Thymus (tissue), 11 donors: ENCODE measurements around the gene S100A16. TPM values are rescaled to one million over a fixed set of nuclear protein-coding genes. Genes with fewer than 3 reads are reported as not detected.
"Not testable (repeated sequence)": the region's sequence is repeated elsewhere in the genome, so short reads cannot be mapped to it uniquely, and the experiment has no call there.

Experiments used
- DNase-seq, 9 donors: peaks; one replicate each; pipeline ENCODE4 v3.0.0-alpha.2; 2013; ENCODE audit warnings: low spot score in 9 of 9, low read depth in 6 of 9, missing footprints in 1 of 9
- H3K27ac ChIP-seq, 2 donors: one replicate each; pipeline ENCODE4 v1.5.1; 2013; ENCODE audit warnings: control low read depth in 1 of 2, low read depth in 1 of 2, low read length in 1 of 2, mild to moderate bottlenecking in 1 of 2, moderate library complexity in 1 of 2
- H3K27me3 ChIP-seq, 2 donors: one replicate each; pipeline ENCODE4 v1.5.1; 2013; ENCODE audit warnings: low read length in 1 of 2; ENCODE audit not compliant: control insufficient read depth in 2 of 2, insufficient read depth in 1 of 2
- H3K36me3 ChIP-seq, 2 donors: one replicate each; pipeline ENCODE4 v1.5.1; 2013; ENCODE audit warnings: low read length in 1 of 2, mild to moderate bottlenecking in 1 of 2, moderate library complexity in 1 of 2; ENCODE audit not compliant: control insufficient read depth in 2 of 2, insufficient read depth in 2 of 2
- H3K4me1 ChIP-seq, 2 donors: one replicate each; pipeline ENCODE4 v1.5.1; 2013; ENCODE audit warnings: low read length in 2 of 2; ENCODE audit not compliant: control insufficient read depth in 2 of 2, insufficient read depth in 2 of 2
- H3K4me3 ChIP-seq, 2 donors: one replicate each; pipeline ENCODE4 v1.5.1; 2013; ENCODE audit warnings: low read length in 2 of 2, control low read depth in 1 of 2, mild to moderate bottlenecking in 1 of 2
- H3K9me3 ChIP-seq, 2 donors: one replicate each; pipeline ENCODE4 v1.5.1; 2013; ENCODE audit warnings: low read length in 1 of 2, mild to moderate bottlenecking in 1 of 2; ENCODE audit not compliant: control insufficient read depth in 2 of 2, insufficient read depth in 1 of 2
- WGBS: extraction: QIAGEN DNeasy Blood & Tissue Kit; methylation state at CpG from one replicate; pipeline ENCODE4 v1.1.7; 2013; 5-methylcytosine and 5-hydroxymethylcytosine counted together
- polyA plus RNA-seq: library from polyadenylated mRNA; stranded (reverse); fragments of 200-250 nt; gene quantifications from one replicate; pipeline ENCODE4 v1.2.3, GENCODE V29; 2013
- total RNA-seq: library from RNA; stranded (reverse); fragments of 120-200 nt; gene quantifications from one replicate; pipeline ENCODE4 v1.2.4, GENCODE V29; 2013
- donor health status: healthy.

S100A16 gene
- total and polyA plus RNA-seq, 2 donors: 28.8 to 128 TPM

GRCh38 chr1:153578490-153578889, 34.4 kb downstream of the S100A16 start:
- DNase-seq: no peak
- H3K4me1 ChIP-seq: no peaks in the 10 kb centered on the region
- H3K36me3 ChIP-seq: no peaks in the 10 kb centered on the region
- H3K4me3 ChIP-seq: no peak overlapping the region
- H3K27me3 ChIP-seq: peaks cover 0 to 7% of the 10 kb centered on the region in 2 donors
- H3K27ac ChIP-seq: no peak overlapping the region
- H3K9me3 ChIP-seq: no peaks in the 10 kb centered on the region

- 86% methylated on average over 9 of the region's 9 CpGs for WGBS
- Histone ChIP-seq H3K9me3 (no peaks in the 10 kb centered on the region), H3K4me3 (no peak overlapping the region), H3K36me3 (no peaks in the 10 kb centered on the region), H3K4me1 (no peaks in the 10 kb centered on the region), H3K27me3 (peaks cover 0 to 7% of the 10 kb centered on the region in 2 donors), H3K27ac (no peak overlapping the region)
- no peak for DNase-seq
Observed at GRCh38 chr1:153577624-153578051, 35.3 kb downstream of the S100A16 start.

GRCh38 chr1:153577138-153577537, 35.8 kb downstream of the S100A16 start:
- no peak overlapping the region for H3K4me3 ChIP-seq
- H3K4me1 ChIP-seq: no peaks in the 10 kb centered on the region
- DNase-seq: no peak
- H3K36me3 ChIP-seq: no peaks in the 10 kb centered on the region
- H3K27me3 ChIP-seq: peaks cover 0 to 7% of the 10 kb centered on the region in 2 donors
- H3K27ac ChIP-seq: no peak overlapping the region
- no peaks in the 10 kb centered on the region for H3K9me3 ChIP-seq
- 43% methylated on average over 4 of the region's 4 CpGs for WGBS

- not testable (repeated sequence) for H3K9me3 ChIP-seq, H3K27ac ChIP-seq, H3K27me3 ChIP-seq, H3K4me3 ChIP-seq, DNase-seq, H3K36me3 ChIP-seq, H3K4me1 ChIP-seq
- 96% methylated on average over 10 of the region's 10 CpGs for WGBS
Observed at GRCh38 chr1:153575497-153575896, 37.4 kb downstream of the S100A16 start.

GRCh38 chr1:153575081-153575491, 37.9 kb downstream of the S100A16 start:
- not testable (repeated sequence) for H3K36me3 ChIP-seq, H3K4me1 ChIP-seq, DNase-seq, H3K27ac ChIP-seq, H3K9me3 ChIP-seq, H3K4me3 ChIP-seq, H3K27me3 ChIP-seq
- WGBS: 93% methylated on average over 35 of the region's 35 CpGs

- Histone ChIP-seq H3K36me3 (no peaks in the 10 kb centered on the region), H3K9me3 (no peaks in the 10 kb centered on the region), H3K27me3 (peaks cover 0 to 7% of the 10 kb centered on the region in 2 donors), H3K4me3 (no peak overlapping the region), H3K27ac (peak overlapping the region in 1 of 2 donors; percentile 54), H3K4me1 (peaks cover 0 to 6% of the 10 kb centered on the region in 2 donors)
- DNase-seq: no peak
- 68% methylated on average over 3 of the region's 3 CpGs for WGBS
Observed at GRCh38 chr1:153573351-153573750, 39.6 kb downstream of the S100A16 start.

GRCh38 chr1:153572569-153573015, 40.3 kb downstream of the S100A16 start:
- WGBS: 12% methylated on average over 3 of the region's 3 CpGs
- Histone ChIP-seq H3K27ac (no peak overlapping the region), H3K4me3 (no peak overlapping the region), H3K9me3 (no peaks in the 10 kb centered on the region), H3K27me3 (peaks cover 0 to 3% of the 10 kb centered on the region in 2 donors), H3K36me3 (no peaks in the 10 kb centered on the region), H3K4me1 (peaks cover 0 to 13% of the 10 kb centered on the region in 2 donors)
- peak in 7 of 9 donors; percentile 30 to 78 (median 52) for DNase-seq

- H3K4me3 ChIP-seq: no peak overlapping the region
- no peaks in the 10 kb centered on the region for H3K36me3 ChIP-seq
- no peaks in the 10 kb centered on the region for H3K9me3 ChIP-seq
- H3K27me3 ChIP-seq: peaks cover 0 to 2% of the 10 kb centered on the region in 2 donors
- H3K27ac ChIP-seq: no peak overlapping the region
- no peak for DNase-seq
- peaks cover 0 to 15% of the 10 kb centered on the region in 2 donors for H3K4me1 ChIP-seq
- 85% methylated on average over 7 of the region's 7 CpGs for WGBS
Observed at GRCh38 chr1:153571706-153572105, 41.2 kb downstream of the S100A16 start.

- Histone ChIP-seq H3K27me3 (no peaks in the 10 kb centered on the region), H3K4me1 (peaks cover 0 to 24% of the 10 kb centered on the region in 2 donors), H3K27ac (no peak overlapping the region), H3K4me3 (no peak overlapping the region), H3K36me3 (no peaks in the 10 kb centered on the region), H3K9me3 (no peaks in the 10 kb centered on the region)
- DNase-seq: no peak
- 98% methylated on average over 5 of the region's 5 CpGs for WGBS
Observed at GRCh38 chr1:153570874-153571273, 42.1 kb downstream of the S100A16 start.

- no peak for DNase-seq
- 96% methylated on average over 8 of the region's 8 CpGs for WGBS
- no peak overlapping the region for H3K27ac ChIP-seq
- H3K27me3 ChIP-seq: no peaks in the 10 kb centered on the region
- H3K4me1 ChIP-seq: peaks cover 0 to 31% of the 10 kb centered on the region in 2 donors
- no peak overlapping the region for H3K4me3 ChIP-seq
- no peaks in the 10 kb centered on the region for H3K9me3 ChIP-seq
- H3K36me3 ChIP-seq: no peaks in the 10 kb centered on the region
Observed at GRCh38 chr1:153569465-153569864, 43.5 kb downstream of the S100A16 start.
